Small intestine (tissue), 7 donors: ENCODE measurements around the gene ADAMTSL2. TPM values are rescaled to one million over a fixed set of nuclear protein-coding genes. Genes with fewer than 3 reads are reported as not detected.

Experiments used
- DNase-seq, 2 donors: peaks; one replicate each; pipeline versions ENCODE4 v3.0.0 to v3.0.0-alpha.2; 2013
- FAIRE-seq: peaks from 2 replicates; lab custom pipeline; 2012; peaks lifted over from hg19 to GRCh38; lab: Jason Lieb, UNC
- H3K27ac ChIP-seq, 3 donors: one replicate each; pipeline ENCODE4 v1.5.1; 2013; ENCODE audit warnings: low read length in 2 of 3, mild to moderate bottlenecking in 2 of 3, control low read depth in 1 of 3, inconsistent platforms in 1 of 3, low read depth in 1 of 3, moderate library complexity in 1 of 3
- H3K27me3 ChIP-seq, 3 donors: one replicate each; pipeline ENCODE4 v1.6.1; 2013; ENCODE audit warnings: low read length in 3 of 3, inconsistent platforms in 1 of 3; ENCODE audit not compliant: control insufficient read depth in 3 of 3, insufficient read depth in 3 of 3
- H3K36me3 ChIP-seq, 3 donors: one replicate each; pipeline ENCODE4 v1.6.1; 2013; ENCODE audit warnings: low read length in 3 of 3, inconsistent platforms in 1 of 3, low read depth in 1 of 3, mild to moderate bottlenecking in 1 of 3, moderate library complexity in 1 of 3; ENCODE audit not compliant: control insufficient read depth in 3 of 3, insufficient read depth in 2 of 3
- H3K4me1 ChIP-seq, 3 donors: one replicate each; pipeline ENCODE4 v1.6.1; 2013; ENCODE audit warnings: low read length in 2 of 3, inconsistent platforms in 1 of 3, low read depth in 1 of 3, mild to moderate bottlenecking in 1 of 3, moderate library complexity in 1 of 3; ENCODE audit not compliant: control insufficient read depth in 3 of 3, insufficient read depth in 2 of 3
- H3K4me3 ChIP-seq, 3 donors: one replicate each; pipeline ENCODE4 v1.5.1; 2013; ENCODE audit warnings: low read length in 3 of 3, control low read depth in 1 of 3, inconsistent platforms in 1 of 3, low read depth in 1 of 3, mild to moderate bottlenecking in 1 of 3, moderate library complexity in 1 of 3
- H3K9me3 ChIP-seq, 2 donors: one replicate each; pipeline ENCODE4 v1.6.1; 2013; ENCODE audit warnings: low read depth in 1 of 2, low read length in 1 of 2; ENCODE audit not compliant: control insufficient read depth in 2 of 2, insufficient read depth in 1 of 2
- WGBS, 3 donors: extraction: QIAGEN DNeasy Blood & Tissue Kit; methylation state at CpG; one replicate each; pipeline ENCODE4 v1.1.7; 2013; 5-methylcytosine and 5-hydroxymethylcytosine counted together
- polyA plus RNA-seq, 4 donors: library from polyadenylated mRNA; stranded (reverse) in 3 of 4; unstranded in 1 of 4; fragments of 200-250 nt in 3 of 4; fragments of 120-200 nt in 1 of 4; gene quantifications; one replicate each; pipeline versions ENCODE4 v1.2.1 to v1.2.3, GENCODE V29; 2013
- donor health status: healthy with polysubstance abuse.
- donor health status: control.
- donor health status: control.
- donor health status: Bipolar disorder and iron deficiency.
- donor health status: healthy.

Gene ADAMTSL2
- polyA plus RNA-seq, 4 donors, result 0.22 to 1.2 (median 0.43) TPM

GRCh38 chr9:133520121-133520835 is 14.2 kb upstream of the ADAMTSL2 start:
- FAIRE-seq (no peak), DNase-seq (no peak)
- Histone ChIP-seq H3K4me3 (no peak overlapping the region), H3K27ac (no peak overlapping the region), H3K9me3 (no peaks in the 10 kb centered on the region), H3K4me1 (no peaks in the 10 kb centered on the region), H3K36me3 (no peaks in the 10 kb centered on the region), H3K27me3 (no peaks in the 10 kb centered on the region)
- 83 to 89% (median 87%) methylated on average over 21 to 24 of the region's 24 CpGs for WGBS, 3 donors

DNA sequence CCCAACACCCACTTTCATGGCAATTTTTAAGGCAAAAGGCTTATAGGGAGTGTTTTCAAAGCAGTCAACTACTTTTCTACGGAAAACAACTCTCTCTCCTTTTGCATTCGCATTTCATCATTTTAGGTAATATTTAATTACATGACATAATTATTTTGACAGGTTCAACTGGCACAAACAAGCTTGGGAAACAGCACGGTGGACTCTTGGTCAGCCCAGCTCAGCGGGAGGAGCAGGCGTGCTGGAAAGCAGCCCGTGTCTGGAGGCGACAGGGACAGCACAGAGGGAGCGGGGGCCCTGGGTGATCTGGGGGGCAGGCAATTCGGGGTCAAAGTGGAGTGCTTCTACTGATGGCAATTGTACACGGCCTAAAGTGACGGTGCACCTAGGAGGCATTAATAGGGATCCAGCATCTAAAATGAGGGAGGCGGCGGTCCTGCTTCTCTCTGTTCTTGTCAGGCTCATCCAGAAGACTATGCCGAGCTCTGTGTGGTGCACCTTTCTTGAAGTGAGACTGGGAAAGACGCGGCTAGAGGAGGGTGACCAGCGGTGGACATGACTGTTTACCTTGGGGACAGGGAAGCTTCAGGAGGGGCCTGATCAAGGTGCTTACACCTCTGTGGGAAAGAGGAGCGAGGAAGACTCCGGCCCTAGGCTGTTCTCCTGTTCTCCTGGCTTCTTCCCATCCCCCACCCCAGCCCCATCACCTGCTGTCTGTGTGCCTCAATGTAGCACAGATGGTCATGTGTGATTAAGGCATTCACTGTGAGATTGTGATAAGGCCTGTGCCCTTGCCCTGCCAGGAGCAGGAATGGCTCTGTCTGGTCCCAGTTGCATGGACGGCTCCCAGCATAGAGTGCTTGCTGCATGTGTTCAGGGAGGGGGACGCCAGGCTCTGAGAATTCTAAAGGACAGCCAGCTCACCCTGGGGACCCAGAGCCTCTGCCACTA is 13.1 kb upstream of the ADAMTSL2 start:
- WGBS, 3 donors, result 48 to 80% (median 62%) methylated on average over 21 of the region's 21 CpGs
- FAIRE-seq, result no peak
- Histone ChIP-seq H3K36me3 (no peaks in the 10 kb centered on the region), H3K9me3 (no peaks in the 10 kb centered on the region), H3K4me3 (no peak overlapping the region), H3K27ac (no peak overlapping the region), H3K4me1 (peaks cover 0 to 1% (median 0%) of the 10 kb centered on the region in 3 donors), H3K27me3 (no peaks in the 10 kb centered on the region)
- DNase-seq, result no peak

- Histone ChIP-seq H3K4me3 (no peak overlapping the region), H3K27ac (no peak overlapping the region), H3K27me3 (no peaks in the 10 kb centered on the region), H3K9me3 (no peaks in the 10 kb centered on the region), H3K36me3 (no peaks in the 10 kb centered on the region), H3K4me1 (peaks cover 0 to 10% (median 4%) of the 10 kb centered on the region in 3 donors)
- DNase-seq (peak in 1 of 2 donors; percentile 28), FAIRE-seq (no peak)
- WGBS, 3 donors, result 29 to 67% (median 44%) methylated on average over 14 of the region's 14 CpGs
Observed at GRCh38 chr9:133522073-133522910, 12.2 kb upstream of the ADAMTSL2 start.

DNA sequence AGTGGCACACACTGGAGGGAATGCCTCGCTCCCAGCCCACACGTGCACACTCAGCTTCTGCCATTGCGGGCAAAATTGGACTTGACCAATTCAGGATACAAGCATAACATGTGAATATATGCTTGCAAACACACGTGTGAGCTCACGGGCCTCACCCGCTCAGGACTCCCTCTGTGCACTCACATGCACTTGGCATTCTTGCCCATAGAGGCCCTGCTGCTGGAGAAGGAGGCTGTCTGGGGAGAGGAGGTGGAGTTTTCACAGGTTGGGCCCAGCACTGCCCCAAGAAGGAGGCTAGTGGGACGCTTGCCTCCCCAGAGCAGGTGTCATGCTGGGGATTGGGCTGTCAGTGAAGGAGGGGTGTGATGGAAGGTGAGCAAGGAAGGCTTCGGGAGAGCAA is 11.4 kb upstream of the ADAMTSL2 start:
- FAIRE-seq, result no peak

DNA sequence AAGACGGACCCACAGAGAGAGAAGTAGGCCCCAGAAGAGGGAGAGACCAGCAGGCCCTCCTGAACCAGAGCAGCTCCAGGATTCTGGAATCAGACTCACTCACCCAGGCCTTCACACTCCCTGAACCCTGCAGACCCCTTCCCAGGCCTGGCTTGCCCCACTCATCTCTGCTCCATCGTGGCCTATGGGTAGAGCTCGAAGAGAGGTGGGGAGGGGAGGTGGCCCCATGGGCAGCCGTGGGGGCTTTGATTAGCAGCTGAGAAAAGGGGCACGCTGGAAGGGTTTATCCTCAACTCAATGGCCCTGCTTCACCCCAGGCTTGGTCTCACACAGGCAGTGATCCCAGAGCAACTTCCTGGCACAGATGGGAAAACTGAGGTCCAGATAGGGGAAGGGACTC is 10.4 kb upstream of the ADAMTSL2 start:
- DNase-seq, result no peak
- H3K4me1 ChIP-seq, result peaks cover 0 to 18% (median 4%) of the 10 kb centered on the region in 3 donors
- no peaks in the 10 kb centered on the region for H3K36me3 ChIP-seq
- peaks cover 0 to 10% (median 0%) of the 10 kb centered on the region in 3 donors for H3K27me3 ChIP-seq
- H3K27ac ChIP-seq, result no peak overlapping the region
- no peaks in the 10 kb centered on the region for H3K9me3 ChIP-seq
- WGBS, 3 donors, result 76 to 92% (median 81%) methylated on average over 5 of the region's 5 CpGs
- FAIRE-seq, result no peak
- no peak overlapping the region for H3K4me3 ChIP-seq

More for the DNA sequence above, 11.4 kb upstream of the ADAMTSL2 start:
- Histone ChIP-seq H3K9me3 (no peaks in the 10 kb centered on the region), H3K27me3 (peaks cover 0 to 5% (median 0%) of the 10 kb centered on the region in 3 donors), H3K4me3 (no peak overlapping the region), H3K27ac (no peak overlapping the region), H3K36me3 (no peaks in the 10 kb centered on the region), H3K4me1 (peaks cover 0 to 16% (median 4%) of the 10 kb centered on the region in 3 donors)
- no peak for DNase-seq
- WGBS, 3 donors, result 74 to 86% (median 86%) methylated on average over 8 of the region's 8 CpGs

DNA sequence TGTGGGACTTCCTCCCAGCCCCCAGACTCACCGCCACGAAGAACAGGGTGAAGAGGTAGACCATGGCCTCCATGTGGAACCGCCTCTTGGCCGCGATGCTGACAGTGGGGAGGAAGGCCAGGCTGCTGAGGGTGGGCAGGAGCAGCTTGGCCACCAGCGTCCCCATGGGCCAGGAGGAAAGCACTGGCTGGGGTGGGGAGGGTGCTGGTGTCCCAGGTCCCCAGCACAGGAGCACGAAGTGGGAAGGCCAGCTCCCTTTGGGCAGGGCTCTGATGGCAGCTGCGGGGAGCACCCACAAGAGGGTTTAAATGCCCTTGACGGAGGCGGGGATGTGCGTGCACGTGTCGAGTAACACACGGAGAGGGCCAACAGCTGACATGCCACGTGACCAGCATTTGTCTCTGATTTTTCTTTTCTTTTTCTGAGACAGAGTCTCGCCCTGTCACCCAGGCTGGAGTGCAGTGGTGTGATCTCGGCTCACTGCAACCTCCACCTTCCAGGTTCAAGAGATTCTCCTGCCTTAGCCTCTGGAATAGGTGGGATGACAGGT is 9.8 kb upstream of the ADAMTSL2 start, which contains the start of gene MYMK:
Gene MYMK, minus strand, starts transcription at position 281 of the 550 bp plus-strand sequence. Its CDS starts 115 bp downstream, at position 166.
- Histone ChIP-seq H3K4me3 (no peak within 1 kb of the TSS), H3K27ac (no peak within 1 kb of the TSS), H3K36me3 (no peaks in the 10 kb centered on the region), H3K4me1 (peaks cover 0 to 18% (median 4%) of the 10 kb centered on the region in 3 donors), H3K27me3 (peaks cover 0 to 14% (median 0%) of the 10 kb centered on the region in 3 donors), H3K9me3 (no peaks in the 10 kb centered on the region)
- FAIRE-seq (no peak), DNase-seq (no peak)
- WGBS, 3 donors, result 85 to 92% (median 90%) methylated on average over 15 to 17 of the region's 17 CpGs

DNA sequence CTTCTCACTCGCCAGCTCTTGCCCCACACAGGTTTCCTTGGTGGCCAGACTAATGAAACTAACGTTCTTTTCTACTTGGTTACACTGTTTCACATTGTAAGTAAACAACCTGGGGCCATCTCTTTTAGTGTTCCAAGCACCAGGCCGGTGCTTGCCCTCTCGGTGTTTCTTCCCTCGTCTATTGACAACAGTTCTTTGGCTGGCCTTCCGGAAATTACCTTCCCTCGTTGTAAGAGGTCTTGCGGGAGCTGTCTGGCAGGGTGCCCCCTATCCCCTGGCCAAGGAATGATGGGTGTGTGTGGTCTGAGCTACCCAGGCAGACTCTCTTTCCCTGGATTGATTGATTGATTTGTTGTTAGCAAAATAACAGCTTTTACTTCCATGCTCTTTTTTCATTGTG is 8.8 kb upstream of the ADAMTSL2 start:
- no peak for DNase-seq
- no peaks in the 10 kb centered on the region for H3K36me3 ChIP-seq
- no peaks in the 10 kb centered on the region for H3K9me3 ChIP-seq
- H3K4me3 ChIP-seq, result no peak overlapping the region
- no peak for FAIRE-seq
- 68 to 74% (median 71%) methylated on average over 8 of the region's 8 CpGs for WGBS, 3 donors
- peaks cover 0 to 14% (median 0%) of the 10 kb centered on the region in 3 donors for H3K27me3 ChIP-seq
- H3K4me1 ChIP-seq, result peaks cover 0 to 18% (median 4%) of the 10 kb centered on the region in 3 donors
- H3K27ac ChIP-seq, result no peak overlapping the region
